HepG2 (cell line): ENCODE data around the gene IRAK2. TPM values are rescaled to one million over a fixed set of nuclear protein-coding genes. Genes with fewer than 3 reads are reported as not detected.

Source experiments
- ATAC-seq: fragments of 200-7000 bp; cut with Tn5 transposase; 3 replicates; pipeline ENCODE4 v1.9.1; 2020; ENCODE audit warnings: mild to moderate bottlenecking, moderate library complexity
- BruUV-seq: library from RNA; stranded (reverse); fragments of 400-500 nt; replicated peaks from 2 replicates; lab custom pipeline; 2021; lab: Mats Ljungman, UMichigan
- CTCF ChIA-PET: fragments of 300-600 bp; formaldehyde crosslinking; extraction: SDS; loops from one replicate; lab custom pipeline; 2021; ENCODE audit warnings: low total read pairs, inconsistent platforms, low intra/inter-chr PET ratio; lab: Yijun Ruan, JAX
- POLR2A ChIA-PET: fragments of 350-600 bp; sonication (Branson Sonifier 250); formaldehyde crosslinking; loops from one replicate; lab custom pipeline; 2020; ENCODE audit warnings: antibody characterized with exemption, inconsistent platforms; lab: Yijun Ruan, JAX
- DNase-seq: peaks from one replicate; pipeline ENCODE4 v3.0.0-alpha.2; 2015; ENCODE audit warnings: low spot score
- FAIRE-seq: peaks from 3 replicates; lab custom pipeline; 2011; peaks lifted over from hg19 to GRCh38; lab: Jason Lieb, UNC
- H2AFZ ChIP-seq: one replicate; pipeline ENCODE4 v1.6.1; 2011; ENCODE audit warnings: low read length, inconsistent platforms
- H3K27ac ChIP-seq: fragments of 300-600 bp; 3 replicates; pipeline ENCODE4 v1.8.0; 2011; ENCODE audit warnings: mixed run types, mild to moderate bottlenecking, mixed read lengths, low read length, inconsistent platforms; ENCODE audit not compliant: insufficient read depth; ENCODE audit errors: extremely low read length
- H3K27me3 ChIP-seq, 2 experiments: fragments of 200-600 bp in 1 of 2; 2 replicates in 1 of 2; 3 replicates in 1 of 2; pipeline versions ENCODE4 v1.6.0 to v1.8.0; 2011; ENCODE audit warnings: low read length in 2 of 2, mild to moderate bottlenecking in 2 of 2, moderate library complexity in 2 of 2, inconsistent platforms in 1 of 2; ENCODE audit not compliant: insufficient read depth in 2 of 2, control insufficient read depth in 1 of 2
- H3K36me3 ChIP-seq, 2 experiments: fragments of 200-600 bp in 1 of 2; replicated peaks in 1 of 2; 2 replicates in 1 of 2; 3 replicates in 1 of 2; pipeline versions ENCODE4 v1.5.1 to v1.8.0; 2011; ENCODE audit warnings: low read length in 2 of 2, inconsistent platforms in 1 of 2; ENCODE audit not compliant: insufficient read depth in 2 of 2, control insufficient read depth in 1 of 2
- H3K4me1 ChIP-seq: 2 replicates; pipeline ENCODE4 v1.5.1; 2012; ENCODE audit warnings: low read length, inconsistent platforms; ENCODE audit not compliant: insufficient read depth
- H3K4me2 ChIP-seq: 2 replicates; pipeline ENCODE4 v1.6.0; 2011; ENCODE audit warnings: low read depth, low read length, inconsistent platforms
- H3K4me3 ChIP-seq, 3 experiments: fragments of 200-600 bp in 1 of 3; sonication (generic), shearing (Covaris generic) in 1 of 3; replicated peaks in 1 of 3; 2 replicates each; pipeline ENCODE4 v1.5.1; 2011 to 2016; ENCODE audit warnings: low read length in 3 of 3, inconsistent platforms in 2 of 3, low read depth in 2 of 3, mild to moderate bottlenecking in 2 of 3, control low read depth in 1 of 3, mixed read lengths in 1 of 3; ENCODE audit not compliant: insufficient read depth in 1 of 3
- H3K79me2 ChIP-seq: one replicate; pipeline ENCODE4 v1.6.1; 2011; ENCODE audit warnings: low read length, inconsistent platforms; ENCODE audit not compliant: insufficient read depth
- H3K9ac ChIP-seq: 2 replicates; pipeline ENCODE4 v1.6.0; 2011; ENCODE audit warnings: mild to moderate bottlenecking, low read depth, low read length, inconsistent platforms; ENCODE audit not compliant: insufficient read depth
- H3K9me3 ChIP-seq: 2 replicates; pipeline ENCODE4 v1.5.1; 2012; ENCODE audit warnings: mild to moderate bottlenecking, low read length
- H4K20me1 ChIP-seq: 2 replicates; pipeline ENCODE4 v1.6.0; 2011; ENCODE audit warnings: inconsistent platforms, mild to moderate bottlenecking, low read length, moderate library complexity; ENCODE audit not compliant: insufficient read depth
- FOXK1 ChIP-seq: sonication (generic); formaldehyde crosslinking; IDR thresholded peaks from 2 replicates; pipeline ENCODE4 v1.4.0; 2020; ENCODE audit warnings: low read depth, missing genetic modification reagents, borderline replicate concordance
- FOXK2 ChIP-seq: fragments of 450-650 bp; IDR thresholded peaks from 2 replicates; pipeline ENCODE4 v1.6.1; 2016
- MZF1 ChIP-seq: sonication (generic); formaldehyde crosslinking; IDR thresholded peaks from 2 replicates; pipeline ENCODE4 v1.8.1; 2023; ENCODE audit warnings: mild to moderate bottlenecking, missing genetic modification reagents, borderline replicate concordance
- SIN3A ChIP-seq: IDR thresholded peaks from 2 replicates; pipeline ENCODE4 v1.6.1; 2011; ENCODE audit warnings: low read depth, mild to moderate bottlenecking, control low read depth, low read length, borderline replicate concordance
- ZBTB8A ChIP-seq: sonication (generic); formaldehyde crosslinking; IDR thresholded peaks from 2 replicates; pipeline ENCODE4 v1.4.0; 2020; ENCODE audit warnings: mild to moderate bottlenecking, low read depth, missing genetic modification reagents, borderline replicate concordance
- ZMYM2 ChIP-seq: sonication (generic); formaldehyde crosslinking; IDR thresholded peaks from 2 replicates; pipeline ENCODE4 v1.8.0; 2022; ENCODE audit warnings: mild to moderate bottlenecking, missing genetic modification reagents
- ZNF274 ChIP-seq: sonication (generic); formaldehyde crosslinking; IDR thresholded peaks from 2 replicates; pipeline ENCODE4 v1.5.1; 2020; ENCODE audit warnings: mild to moderate bottlenecking, missing genetic modification reagents
- ZNF329 ChIP-seq: sonication (generic); formaldehyde crosslinking; IDR thresholded peaks from 2 replicates; pipeline ENCODE4 v1.9.0; 2021; ENCODE audit warnings: low read depth, mild to moderate bottlenecking, missing genetic modification reagents
- ZNF33B ChIP-seq: sonication (generic); formaldehyde crosslinking; IDR thresholded peaks from 2 replicates; pipeline ENCODE4 v1.5.1; 2020; ENCODE audit warnings: mild to moderate bottlenecking, missing genetic modification reagents
- ZNF510 ChIP-seq: sonication (generic); formaldehyde crosslinking; IDR thresholded peaks from 2 replicates; pipeline ENCODE4 v1.4.0; 2020; ENCODE audit warnings: low read depth, mild to moderate bottlenecking, missing genetic modification reagents
- ZNF703 ChIP-seq: sonication (generic); formaldehyde crosslinking; IDR thresholded peaks from 2 replicates; pipeline ENCODE4 v1.5.1; 2020; ENCODE audit warnings: missing genetic modification reagents, mild to moderate bottlenecking, moderate library complexity, borderline replicate concordance
- ZNF792 ChIP-seq: IDR thresholded peaks from 2 replicates; pipeline ENCODE4 v1.6.1; 2016
- WGBS: methylation state at CpG from one replicate; pipeline ENCODE4 v1.1.6; 2017; ENCODE audit warnings: low lambda C conversion rate; 5-methylcytosine and 5-hydroxymethylcytosine counted together
- in situ Hi-C: cut with HindIII; loops from 2 replicates; pipeline ENCODE4 v1.10.0; 2017; ENCODE audit warnings: low pct_unique_long_range_greater_than_20kb; ENCODE audit not compliant: extremely low pct_ligation_motif_present
- intact Hi-C: fragments of 100-400 bp; cut with micrococcal nuclease; formaldehyde crosslinking; loops from one replicate; pipeline ENCODE4 v1.10.0; 2022; ENCODE audit not compliant: unreplicated experiment
- polyA plus RNA-seq, 8 experiments: library from polyadenylated mRNA; depleted of rRNA in 3 of 8; stranded (reverse) in 7 of 8; unstranded in 1 of 8; fragments of >200 nt; fragmentation: Illumina TruSeq in 4 of 8; extraction: Trizol in 4 of 8; gene quantifications; 2 replicates each; pipeline versions ENCODE4 v1.2.1 to v1.2.3, GENCODE V29; 2011 to 2016; ENCODE audit warnings: low read depth in 4 of 8, missing spikeins in 1 of 8, mixed read lengths in 1 of 8; ENCODE audit not compliant: insufficient read depth in 1 of 8
- total RNA-seq, 5 experiments: library from RNA; depleted of rRNA; stranded (reverse); fragments of >200 nt; fragmentation: Illumina TruSeq; extraction: Trizol; gene quantifications; 2 replicates each; pipeline ENCODE4 v1.2.3, GENCODE V29; 2016; ENCODE audit warnings: low read depth in 1 of 5
- TF ChIP-seq, protein P1 (sequence below): IDR thresholded peaks from 2 replicates; pipeline ENCODE4 v1.6.1; 2016
- TF ChIP-seq, protein P2 (sequence below): sonication (generic); formaldehyde crosslinking; IDR thresholded peaks from 2 replicates; pipeline ENCODE4 v1.8.0; 2022; ENCODE audit warnings: missing genetic modification reagents, mild to moderate bottlenecking, inconsistent platforms, borderline replicate concordance
- TF ChIP-seq, protein P3 (sequence below): IDR thresholded peaks from 2 replicates; pipeline ENCODE4 v1.6.1; 2018; ENCODE audit warnings: missing genetic modification reagents
- TF ChIP-seq, protein P4 (sequence below): sonication (generic); formaldehyde crosslinking; IDR thresholded peaks from 2 replicates; pipeline ENCODE4 v1.5.1; 2020; ENCODE audit warnings: missing genetic modification reagents, mild to moderate bottlenecking, borderline replicate concordance

IRAK2 gene
- total and polyA plus RNA-seq, 2 of the 13 experiments (the other 11 are each of a cell fraction or from before 2014, with no cell fraction given), result 13.1 to 23.3 TPM

DNA sequence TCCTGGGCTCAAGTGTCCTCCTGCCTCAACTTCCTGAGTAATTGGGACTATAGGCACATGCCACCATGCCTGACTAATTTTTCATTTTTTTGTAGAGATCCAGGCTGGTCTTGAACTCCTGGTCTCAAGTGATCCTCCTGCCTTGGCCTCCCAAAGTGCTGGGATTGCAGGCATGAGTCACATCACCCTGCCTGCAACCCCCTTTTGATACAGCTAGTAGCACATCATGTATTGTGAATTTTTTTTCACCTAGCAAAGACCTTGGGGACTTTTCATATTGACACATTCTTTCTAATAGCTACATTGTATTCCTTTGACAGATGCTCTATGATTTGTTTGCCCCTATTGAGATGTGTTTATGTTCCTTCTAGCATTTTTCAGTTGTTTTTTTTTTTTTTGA lies 14.2 kb downstream of the IRAK2 start:
- Histone ChIP-seq H3K36me3 (peaks cover 17 to 45% of the 10 kb centered on the region in 2 experiments; a peak in 4 of 5 replicates), H3K27me3 (no peaks in the 10 kb centered on the region), H3K9me3 (no peaks in the 10 kb centered on the region), H3K4me2 (no peak overlapping the region), H2AFZ (no peak overlapping the region), H3K9ac (no peak overlapping the region), H3K27ac (no peak overlapping the region), H3K4me3 (no peak overlapping the region), H3K79me2 (peaks cover 6% of the 10 kb centered on the region), H3K4me1 (peaks cover 8% of the 10 kb centered on the region), H4K20me1 (no peaks in the 10 kb centered on the region)
- POLR2A ChIA-PET, result no interaction called here
- intact Hi-C loops, result no loop called here
- FAIRE-seq, result no peak
- TSS peak; percentile 27 for BruUV-seq
- ATAC-seq, result no peak
- DNase-seq, result no peak
- in situ Hi-C loops, result no loop called here
- no peak for TF ChIP-seq ZNF329 (CRISPR knock-in tag)
- TF ChIP-seq, protein P1, sequence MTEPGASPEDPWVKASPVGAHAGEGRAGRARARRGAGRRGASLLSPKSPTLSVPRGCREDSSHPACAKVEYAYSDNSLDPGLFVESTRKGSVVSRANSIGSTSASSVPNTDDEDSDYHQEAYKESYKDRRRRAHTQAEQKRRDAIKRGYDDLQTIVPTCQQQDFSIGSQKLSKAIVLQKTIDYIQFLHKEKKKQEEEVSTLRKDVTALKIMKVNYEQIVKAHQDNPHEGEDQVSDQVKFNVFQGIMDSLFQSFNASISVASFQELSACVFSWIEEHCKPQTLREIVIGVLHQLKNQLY (CRISPR knock-in tag), result no peak
- no peak for TF ChIP-seq ZNF274 (CRISPR knock-in tag)
- TF ChIP-seq MZF1, result no peak
- no peak for TF ChIP-seq ZBTB8A (CRISPR knock-in tag)
- TF ChIP-seq, protein P2, sequence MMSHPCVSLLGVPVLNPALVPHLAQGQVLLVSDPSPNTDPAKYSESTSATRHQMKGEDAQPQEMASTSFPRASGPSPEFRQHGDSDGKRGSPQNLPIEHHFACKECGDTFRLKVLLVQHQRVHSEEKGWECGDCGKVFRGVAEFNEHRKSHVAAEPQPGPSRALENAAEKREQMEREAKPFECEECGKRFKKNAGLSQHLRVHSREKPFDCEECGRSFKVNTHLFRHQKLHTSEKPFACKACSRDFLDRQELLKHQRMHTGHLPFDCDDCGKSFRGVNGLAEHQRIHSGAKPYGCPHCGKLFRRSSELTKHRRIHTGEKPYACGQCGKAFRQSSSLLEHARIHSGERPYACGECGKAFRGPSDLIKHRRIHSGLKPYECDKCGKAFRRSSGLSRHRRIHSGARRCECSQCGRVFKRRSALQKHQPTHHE (CRISPR knock-in tag), result no peak
- CTCF ChIA-PET, result no interaction called here

DNA sequence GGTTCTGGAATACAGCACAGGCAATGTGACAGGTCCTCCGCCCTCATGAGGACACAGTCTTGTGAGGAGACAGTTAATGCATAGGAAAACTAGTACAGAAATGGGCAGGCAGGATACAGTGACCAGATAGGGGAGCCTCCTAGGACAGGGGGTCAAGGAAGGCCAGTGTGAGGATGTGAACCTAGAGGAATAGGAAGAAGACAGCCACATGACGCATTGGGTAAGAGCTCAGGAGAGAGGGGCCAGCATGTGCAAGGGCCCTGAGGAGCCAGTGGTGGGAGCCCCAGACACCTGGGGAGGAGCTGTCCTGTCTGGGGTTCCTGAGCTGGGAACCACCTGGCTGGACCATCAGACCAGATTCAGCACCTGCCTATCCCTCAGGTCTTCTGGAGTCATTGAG lies 15.6 kb downstream of the IRAK2 start:
- in situ Hi-C loops, result no loop called here
- H3K9me3 ChIP-seq, result no peaks in the 10 kb centered on the region
- FAIRE-seq (no peak), ATAC-seq (no peak), DNase-seq (no peak)
- WGBS, result 100% methylated on average over 2 of the region's 2 CpGs
- no peaks in the 10 kb centered on the region for H4K20me1 ChIP-seq
- H3K9ac ChIP-seq, result no peak overlapping the region
- peaks cover 2% of the 10 kb centered on the region for H3K79me2 ChIP-seq
- H3K4me2 ChIP-seq, result no peak overlapping the region
- H3K36me3 ChIP-seq, result peaks cover 21 to 51% of the 10 kb centered on the region in 2 experiments; a peak in 4 of 5 replicates
- no peak overlapping the region for H3K27ac ChIP-seq
- BruUV-seq, result TSS peak; percentile 26
- H3K4me3 ChIP-seq, result no peak overlapping the region
- H2AFZ ChIP-seq, result no peak overlapping the region
- ChIA-PET CTCF (no interaction called here), POLR2A (no interaction called here)
- no peaks in the 10 kb centered on the region for H3K27me3 ChIP-seq
- H3K4me1 ChIP-seq, result no peaks in the 10 kb centered on the region
- intact Hi-C loops, result no loop called here
- no peak for TF ChIP-seq ZMYM2
- TF ChIP-seq, protein P3, sequence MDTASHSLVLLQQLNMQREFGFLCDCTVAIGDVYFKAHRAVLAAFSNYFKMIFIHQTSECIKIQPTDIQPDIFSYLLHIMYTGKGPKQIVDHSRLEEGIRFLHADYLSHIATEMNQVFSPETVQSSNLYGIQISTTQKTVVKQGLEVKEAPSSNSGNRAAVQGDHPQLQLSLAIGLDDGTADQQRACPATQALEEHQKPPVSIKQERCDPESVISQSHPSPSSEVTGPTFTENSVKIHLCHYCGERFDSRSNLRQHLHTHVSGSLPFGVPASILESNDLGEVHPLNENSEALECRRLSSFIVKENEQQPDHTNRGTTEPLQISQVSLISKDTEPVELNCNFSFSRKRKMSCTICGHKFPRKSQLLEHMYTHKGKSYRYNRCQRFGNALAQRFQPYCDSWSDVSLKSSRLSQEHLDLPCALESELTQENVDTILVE (CRISPR knock-in tag), result no peak
- TF ChIP-seq FOXK1 (CRISPR knock-in tag), result no peak
- TF ChIP-seq ZNF703, result no peak
- TF ChIP-seq, protein P4, sequence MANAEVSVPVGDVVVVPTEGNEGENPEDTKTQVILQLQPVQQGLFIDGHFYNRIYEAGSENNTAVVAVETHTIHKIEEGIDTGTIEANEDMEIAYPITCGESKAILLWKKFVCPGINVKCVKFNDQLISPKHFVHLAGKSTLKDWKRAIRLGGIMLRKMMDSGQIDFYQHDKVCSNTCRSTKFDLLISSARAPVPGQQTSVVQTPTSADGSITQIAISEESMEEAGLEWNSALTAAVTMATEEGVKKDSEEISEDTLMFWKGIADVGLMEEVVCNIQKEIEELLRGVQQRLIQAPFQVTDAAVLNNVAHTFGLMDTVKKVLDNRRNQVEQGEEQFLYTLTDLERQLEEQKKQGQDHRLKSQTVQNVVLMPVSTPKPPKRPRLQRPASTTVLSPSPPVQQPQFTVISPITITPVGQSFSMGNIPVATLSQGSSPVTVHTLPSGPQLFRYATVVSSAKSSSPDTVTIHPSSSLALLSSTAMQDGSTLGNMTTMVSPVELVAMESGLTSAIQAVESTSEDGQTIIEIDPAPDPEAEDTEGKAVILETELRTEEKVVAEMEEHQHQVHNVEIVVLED (CRISPR knock-in tag), result no peak
- TF ChIP-seq SIN3A, result no peak
- no peak for TF ChIP-seq FOXK2
- no peak for TF ChIP-seq ZNF33B
- TF ChIP-seq ZNF510 (CRISPR knock-in tag), result no peak
- TF ChIP-seq ZNF792 (CRISPR knock-in tag), result no peak
